K562 (cell line): ENCODE measurements around the gene PTPRE.

Source experiments
- BCL6 ChIP-seq: fragments of 250-450 bp; sonication (Bioruptor Pico); IDR thresholded peaks from 2 replicates; pipeline ENCODE4 v1.4.0; 2020
- FOXA1 ChIP-seq: fragments of 450-650 bp; IDR thresholded peaks from 2 replicates; pipeline ENCODE4 v1.6.1; 2016; ENCODE audit warnings: mild to moderate bottlenecking, borderline replicate concordance
- HIVEP1 ChIP-seq: fragments of 250-450 bp; sonication (Bioruptor Pico); IDR thresholded peaks from 2 replicates; pipeline ENCODE4 v1.4.0; 2020; ENCODE audit warnings: mild to moderate bottlenecking
- MYC ChIP-seq, 2 experiments: fragments of 250-450 bp in 1 of 2; sonication (Bioruptor Pico) in 1 of 2; IDR thresholded peaks; 2 replicates each; pipeline versions ENCODE4 v1.5.1 to v1.6.1; 2012 to 2021; ENCODE audit warnings: low read depth in 2 of 2, borderline replicate concordance in 1 of 2, improper control_type of control experiment in 1 of 2, low read length in 1 of 2, mild to moderate bottlenecking in 1 of 2, moderate library complexity in 1 of 2
- PCBP2 ChIP-seq: fragments of 200-400 bp; formaldehyde crosslinking; IDR thresholded peaks from 2 replicates; pipeline ENCODE4 v1.6.1; 2018; ENCODE audit warnings: low read length, low read depth, mild to moderate bottlenecking, moderate library complexity; ENCODE audit not compliant: poor library complexity, severe bottlenecking
- PKNOX1 ChIP-seq: fragments of 450-650 bp; IDR thresholded peaks from 2 replicates; pipeline ENCODE4 v1.6.1; 2016
- POLR2AphosphoS5 ChIP-seq: IDR thresholded peaks from 2 replicates; pipeline ENCODE4 v1.6.1; 2011; ENCODE audit warnings: mild to moderate bottlenecking, low read depth, low read length, moderate library complexity; ENCODE audit not compliant: control insufficient read depth, insufficient read depth
- SRF ChIP-seq, 2 experiments: fragments of 250-450, 450-650 bp in 1 of 2; sonication (Bioruptor Pico) in 1 of 2; sonication (generic) in 1 of 2; formaldehyde crosslinking; IDR thresholded peaks; 2 replicates each; pipeline versions ENCODE4 v1.5.0 to v1.5.1; 2020 to 2022; ENCODE audit warnings: mild to moderate bottlenecking in 1 of 2, missing genetic modification reagents in 1 of 2

GRCh38 chr10:127911867-127912257 is 5.0 kb downstream of the PTPRE start:
- no peak for TF ChIP-seq PCBP2
- TF ChIP-seq BCL6, result no peak
- TF ChIP-seq MYC (IDR thresholded peaks at IDR 0.05; ENCODE audit: low read depth, low read length), result no peak
- no peak for TF ChIP-seq MYC (CRISPR knock-in tag; IDR thresholded peaks at IDR 0.05; ENCODE audit: borderline replicate concordance, low read depth)
- TF ChIP-seq FOXA1, result no peak
- no peak for TF ChIP-seq POLR2AphosphoS5
- TF ChIP-seq PKNOX1, result no peak
- TF ChIP-seq HIVEP1 (CRISPR knock-in tag), result no peak
- no peak for TF ChIP-seq SRF (CRISPR knock-in tag; IDR thresholded peaks at IDR 0.05)
